HepG2 (cell line): Measurements from ENCODE around the gene TTC4. TPM values are rescaled to one million over a fixed set of nuclear protein-coding genes. Genes with fewer than 3 reads are reported as not detected.

Experiments
- GTF2F1 ChIP-seq: fragments of 150-350 bp; IDR thresholded peaks from 2 replicates; pipeline ENCODE4 v1.6.1; 2014; ENCODE audit warnings: low read length
- SIN3B ChIP-seq: fragments of 150-350 bp; IDR thresholded peaks from 2 replicates; pipeline ENCODE4 v1.6.1; 2014; ENCODE audit warnings: low read length
- THAP9 ChIP-seq: sonication (generic); formaldehyde crosslinking; IDR thresholded peaks from 2 replicates; pipeline ENCODE4; 2020; ENCODE audit warnings: missing genetic modification reagents, mild to moderate bottlenecking, borderline replicate concordance
- WIZ ChIP-seq: sonication (generic); formaldehyde crosslinking; IDR thresholded peaks from 2 replicates; pipeline ENCODE4 v1.5.1; 2020; ENCODE audit warnings: mild to moderate bottlenecking, missing genetic modification reagents
- ZGPAT ChIP-seq: IDR thresholded peaks from 2 replicates; pipeline ENCODE4 v1.6.1; 2016; ENCODE audit warnings: mild to moderate bottlenecking
- ZNF281 ChIP-seq: sonication (generic); formaldehyde crosslinking; IDR thresholded peaks from 2 replicates; pipeline ENCODE4 v1.4.0; 2020; ENCODE audit warnings: missing genetic modification reagents, borderline replicate concordance
- ZNF883 ChIP-seq: sonication (generic); formaldehyde crosslinking; IDR thresholded peaks from 2 replicates; pipeline ENCODE4 v1.5.1; 2020; ENCODE audit warnings: mild to moderate bottlenecking, missing genetic modification reagents; ENCODE audit errors: not compliant biosample characterization
- polyA plus RNA-seq, 8 experiments: library from polyadenylated mRNA; depleted of rRNA in 3 of 8; stranded (reverse) in 7 of 8; unstranded in 1 of 8; fragments of >200 nt; fragmentation: Illumina TruSeq in 4 of 8; extraction: Trizol in 4 of 8; gene quantifications; 2 replicates each; pipeline versions ENCODE4 v1.2.1 to v1.2.3, GENCODE V29; 2011 to 2016; ENCODE audit warnings: low read depth in 4 of 8, missing spikeins in 1 of 8, mixed read lengths in 1 of 8; ENCODE audit not compliant: insufficient read depth in 1 of 8
- total RNA-seq, 5 experiments: library from RNA; depleted of rRNA; stranded (reverse); fragments of >200 nt; fragmentation: Illumina TruSeq; extraction: Trizol; gene quantifications; 2 replicates each; pipeline ENCODE4 v1.2.3, GENCODE V29; 2016; ENCODE audit warnings: low read depth in 1 of 5
- TF ChIP-seq, protein P1 (sequence below): sonication (generic); formaldehyde crosslinking; IDR thresholded peaks from 2 replicates; pipeline ENCODE4 v1.4.0; 2020; ENCODE audit warnings: missing genetic modification reagents
- TF ChIP-seq, protein P2 (sequence below): sonication (generic); formaldehyde crosslinking; conservative IDR thresholded peaks from 2 replicates; pipeline ENCODE4 v1.5.0; 2020; ENCODE audit warnings: missing genetic modification reagents
- TF ChIP-seq, protein P3 (sequence below): sonication (generic); formaldehyde crosslinking; IDR thresholded peaks from 2 replicates; pipeline ENCODE4 v1.5.0; 2020; ENCODE audit warnings: mild to moderate bottlenecking, missing genetic modification reagents

Gene TTC4
- total and polyA plus RNA-seq, 2 of the 13 experiments (the other 11 are each of a cell fraction or from before 2014, with no cell fraction given): 13.1 to 24.7 TPM

DNA sequence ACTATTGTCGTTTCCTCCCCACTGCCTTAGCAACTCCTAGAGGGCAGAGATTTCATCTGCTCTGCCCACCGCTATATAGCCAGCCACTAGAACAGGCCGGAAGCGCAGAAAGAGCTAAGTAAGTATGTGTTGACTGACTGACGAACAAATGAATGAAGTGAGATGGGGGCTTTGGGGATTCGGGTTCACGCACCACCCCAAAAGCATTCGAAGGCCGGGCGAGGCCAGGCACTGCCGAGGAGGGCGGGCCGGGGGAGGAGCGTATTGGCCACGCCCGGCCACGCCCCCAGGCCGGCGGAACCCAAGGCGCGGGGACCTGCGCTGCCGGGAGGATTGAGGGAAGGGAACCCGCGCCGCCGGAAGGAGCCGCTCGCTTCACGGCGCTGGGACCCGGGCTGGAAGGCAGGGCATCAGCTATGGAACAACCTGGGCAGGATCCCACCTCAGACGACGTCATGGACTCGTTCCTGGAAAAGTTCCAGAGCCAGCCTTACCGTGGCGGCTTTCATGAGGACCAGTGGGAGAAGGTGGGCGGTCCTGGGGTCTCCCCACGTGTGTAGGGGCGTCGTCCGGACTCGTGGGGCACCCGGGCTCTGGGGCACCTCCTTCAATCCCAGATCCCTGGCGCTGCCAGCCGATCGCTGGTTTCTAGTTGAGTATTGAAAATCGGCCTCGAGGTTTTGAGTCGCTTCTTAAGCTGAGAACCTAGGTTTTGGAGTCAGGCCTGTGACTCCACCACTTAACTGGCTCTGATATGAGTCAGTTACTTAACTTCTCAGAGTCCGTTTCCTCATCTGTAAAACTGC is at the start of gene TTC4 (continued):
- TF ChIP-seq ZNF281 (CRISPR knock-in tag) (peak; percentile 45; the same call in 1 of the 2 replicates), ZNF883 (CRISPR knock-in tag) (no peak), WIZ (CRISPR knock-in tag) (0 out of 2 replicates have a peak, but pooled peaks have one; percentile 62), SIN3B (peak; percentile 84), THAP9 (CRISPR knock-in tag) (peak; percentile 89), GTF2F1 (no peak), ZGPAT (CRISPR knock-in tag) (peak; percentile 97)
- TF ChIP-seq, protein P1, sequence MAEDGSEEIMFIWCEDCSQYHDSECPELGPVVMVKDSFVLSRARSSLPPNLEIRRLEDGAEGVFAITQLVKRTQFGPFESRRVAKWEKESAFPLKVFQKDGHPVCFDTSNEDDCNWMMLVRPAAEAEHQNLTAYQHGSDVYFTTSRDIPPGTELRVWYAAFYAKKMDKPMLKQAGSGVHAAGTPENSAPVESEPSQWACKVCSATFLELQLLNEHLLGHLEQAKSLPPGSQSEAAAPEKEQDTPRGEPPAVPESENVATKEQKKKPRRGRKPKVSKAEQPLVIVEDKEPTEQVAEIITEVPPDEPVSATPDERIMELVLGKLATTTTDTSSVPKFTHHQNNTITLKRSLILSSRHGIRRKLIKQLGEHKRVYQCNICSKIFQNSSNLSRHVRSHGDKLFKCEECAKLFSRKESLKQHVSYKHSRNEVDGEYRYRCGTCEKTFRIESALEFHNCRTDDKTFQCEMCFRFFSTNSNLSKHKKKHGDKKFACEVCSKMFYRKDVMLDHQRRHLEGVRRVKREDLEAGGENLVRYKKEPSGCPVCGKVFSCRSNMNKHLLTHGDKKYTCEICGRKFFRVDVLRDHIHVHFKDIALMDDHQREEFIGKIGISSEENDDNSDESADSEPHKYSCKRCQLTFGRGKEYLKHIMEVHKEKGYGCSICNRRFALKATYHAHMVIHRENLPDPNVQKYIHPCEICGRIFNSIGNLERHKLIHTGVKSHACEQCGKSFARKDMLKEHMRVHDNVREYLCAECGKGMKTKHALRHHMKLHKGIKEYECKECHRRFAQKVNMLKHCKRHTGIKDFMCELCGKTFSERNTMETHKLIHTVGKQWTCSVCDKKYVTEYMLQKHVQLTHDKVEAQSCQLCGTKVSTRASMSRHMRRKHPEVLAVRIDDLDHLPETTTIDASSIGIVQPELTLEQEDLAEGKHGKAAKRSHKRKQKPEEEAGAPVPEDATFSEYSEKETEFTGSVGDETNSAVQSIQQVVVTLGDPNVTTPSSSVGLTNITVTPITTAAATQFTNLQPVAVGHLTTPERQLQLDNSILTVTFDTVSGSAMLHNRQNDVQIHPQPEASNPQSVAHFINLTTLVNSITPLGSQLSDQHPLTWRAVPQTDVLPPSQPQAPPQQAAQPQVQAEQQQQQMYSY (CRISPR knock-in tag): peak; percentile 21; the same call in 1 of the 2 replicates
- TF ChIP-seq, protein P2, sequence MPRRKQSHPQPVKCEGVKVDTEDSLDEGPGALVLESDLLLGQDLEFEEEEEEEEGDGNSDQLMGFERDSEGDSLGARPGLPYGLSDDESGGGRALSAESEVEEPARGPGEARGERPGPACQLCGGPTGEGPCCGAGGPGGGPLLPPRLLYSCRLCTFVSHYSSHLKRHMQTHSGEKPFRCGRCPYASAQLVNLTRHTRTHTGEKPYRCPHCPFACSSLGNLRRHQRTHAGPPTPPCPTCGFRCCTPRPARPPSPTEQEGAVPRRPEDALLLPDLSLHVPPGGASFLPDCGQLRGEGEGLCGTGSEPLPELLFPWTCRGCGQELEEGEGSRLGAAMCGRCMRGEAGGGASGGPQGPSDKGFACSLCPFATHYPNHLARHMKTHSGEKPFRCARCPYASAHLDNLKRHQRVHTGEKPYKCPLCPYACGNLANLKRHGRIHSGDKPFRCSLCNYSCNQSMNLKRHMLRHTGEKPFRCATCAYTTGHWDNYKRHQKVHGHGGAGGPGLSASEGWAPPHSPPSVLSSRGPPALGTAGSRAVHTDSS (CRISPR knock-in tag): peak; percentile 86
- TF ChIP-seq, protein P3, sequence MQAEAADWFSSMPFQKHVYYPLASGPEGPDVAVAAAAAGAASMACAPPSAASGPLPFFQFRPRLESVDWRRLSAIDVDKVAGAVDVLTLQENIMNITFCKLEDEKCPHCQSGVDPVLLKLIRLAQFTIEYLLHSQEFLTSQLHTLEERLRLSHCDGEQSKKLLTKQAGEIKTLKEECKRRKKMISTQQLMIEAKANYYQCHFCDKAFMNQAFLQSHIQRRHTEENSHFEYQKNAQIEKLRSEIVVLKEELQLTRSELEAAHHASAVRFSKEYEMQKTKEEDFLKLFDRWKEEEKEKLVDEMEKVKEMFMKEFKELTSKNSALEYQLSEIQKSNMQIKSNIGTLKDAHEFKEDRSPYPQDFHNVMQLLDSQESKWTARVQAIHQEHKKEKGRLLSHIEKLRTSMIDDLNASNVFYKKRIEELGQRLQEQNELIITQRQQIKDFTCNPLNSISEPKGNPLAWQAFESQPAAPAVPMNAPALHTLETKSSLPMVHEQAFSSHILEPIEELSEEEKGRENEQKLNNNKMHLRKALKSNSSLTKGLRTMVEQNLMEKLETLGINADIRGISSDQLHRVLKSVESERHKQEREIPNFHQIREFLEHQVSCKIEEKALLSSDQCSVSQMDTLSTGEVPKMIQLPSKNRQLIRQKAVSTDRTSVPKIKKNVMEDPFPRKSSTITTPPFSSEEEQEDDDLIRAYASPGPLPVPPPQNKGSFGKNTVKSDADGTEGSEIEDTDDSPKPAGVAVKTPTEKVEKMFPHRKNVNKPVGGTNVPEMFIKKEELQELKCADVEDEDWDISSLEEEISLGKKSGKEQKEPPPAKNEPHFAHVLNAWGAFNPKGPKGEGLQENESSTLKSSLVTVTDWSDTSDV (CRISPR knock-in tag): peak; percentile 80; the same call in 1 of the 2 replicates
